Dendritic cell treated with granulocyte-macrophage colony-stimulating factor and Interleukin-4, amounts not matched to agents 40 ng/mL and 50 ng/mL, for 4 days (primary cell): ENCODE measurements around the gene RPH3AL.
A peak's percentile ranks its signal among the peaks of the same experiment; 100 is the strongest.
"Not testable (repeated sequence)": the region's sequence is repeated elsewhere in the genome, so short reads cannot be mapped to it uniquely, and the experiment has no call there.

Experiments
- H3K27ac Mint-ChIP-seq: one replicate; pipeline ENCODE4 v1.8.0; 2022; ENCODE audit warnings: mild to moderate bottlenecking, mixed read lengths
- H3K27me3 Mint-ChIP-seq: one replicate; pipeline ENCODE4 v1.8.0; 2022; ENCODE audit warnings: mild to moderate bottlenecking, mixed read lengths
- H3K36me3 Mint-ChIP-seq: one replicate; pipeline ENCODE4 v1.8.0; 2022; ENCODE audit warnings: low read depth, mixed read lengths
- H3K4me1 Mint-ChIP-seq: one replicate; pipeline ENCODE4 v1.8.0; 2022; ENCODE audit warnings: low read depth, mixed read lengths
- H3K4me3 Mint-ChIP-seq: one replicate; pipeline ENCODE4 v1.8.0; 2022; ENCODE audit warnings: mild to moderate bottlenecking, moderate library complexity, mixed read lengths
- H3K9me3 Mint-ChIP-seq: one replicate; pipeline ENCODE4 v1.8.0; 2022; ENCODE audit warnings: mixed read lengths
- intact Hi-C: fragments of 100-400 bp; cut with micrococcal nuclease; formaldehyde crosslinking; loops from one replicate; pipeline ENCODE4 v1.15.0; 2022

RPH3AL gene

GRCh38 chr17:226108-227077 lies 126.2 kb downstream of the RPH3AL start:
- no peak overlapping the region for H3K4me3 Mint-ChIP-seq
- H3K36me3 Mint-ChIP-seq: no peaks in the 10 kb centered on the region
- H3K9me3 Mint-ChIP-seq: no peaks in the 10 kb centered on the region
- intact Hi-C loops: no loop called here
- peaks cover 9% of the 10 kb centered on the region for H3K27me3 Mint-ChIP-seq
- no peak overlapping the region for H3K27ac Mint-ChIP-seq
- H3K4me1 Mint-ChIP-seq: peaks cover 6% of the 10 kb centered on the region

- intact Hi-C loops: no loop called here
- Mint-ChIP-seq H3K36me3 (no peaks in the 10 kb centered on the region), H3K27me3 (peaks cover 9% of the 10 kb centered on the region), H3K4me3 (no peak overlapping the region), H3K9me3 (no peaks in the 10 kb centered on the region), H3K4me1 (peaks cover under 1% of the 10 kb centered on the region), H3K27ac (no peak overlapping the region)
Measured at GRCh38 chr17:225551-225950, 127.1 kb downstream of the RPH3AL start.

- intact Hi-C loops, H3K27me3 Mint-ChIP-seq, H3K27ac Mint-ChIP-seq, H3K4me1 Mint-ChIP-seq, H3K9me3 Mint-ChIP-seq, H3K4me3 Mint-ChIP-seq, H3K36me3 Mint-ChIP-seq: not testable (repeated sequence)
Measured at GRCh38 chr17:224576-224975, 128.0 kb downstream of the RPH3AL start.

GRCh38 chr17:223723-224471 lies 128.7 kb downstream of the RPH3AL start:
- no peaks in the 10 kb centered on the region for H3K36me3 Mint-ChIP-seq
- no peak overlapping the region for H3K27ac Mint-ChIP-seq
- peaks cover 13% of the 10 kb centered on the region for H3K4me1 Mint-ChIP-seq
- H3K4me3 Mint-ChIP-seq: no peak overlapping the region
- H3K27me3 Mint-ChIP-seq: peaks cover 2% of the 10 kb centered on the region
- H3K9me3 Mint-ChIP-seq: no peaks in the 10 kb centered on the region
- intact Hi-C loops: no loop called here

GRCh38 chr17:222172-222571 lies 130.4 kb downstream of the RPH3AL start:
- H3K4me1 Mint-ChIP-seq: peaks cover 20% of the 10 kb centered on the region
- intact Hi-C loops: no loop called here
- H3K27ac Mint-ChIP-seq: no peak overlapping the region
- peaks cover 1% of the 10 kb centered on the region for H3K27me3 Mint-ChIP-seq
- H3K36me3 Mint-ChIP-seq: no peaks in the 10 kb centered on the region
- H3K4me3 Mint-ChIP-seq: no peak overlapping the region
- no peaks in the 10 kb centered on the region for H3K9me3 Mint-ChIP-seq

GRCh38 chr17:219696-220095 lies 132.9 kb downstream of the RPH3AL start:
- no peaks in the 10 kb centered on the region for H3K36me3 Mint-ChIP-seq
- H3K4me3 Mint-ChIP-seq: no peak overlapping the region

GRCh38 chr17:218432-219110 lies 134.0 kb downstream of the RPH3AL start:
- Mint-ChIP-seq H3K27me3 (no peaks in the 10 kb centered on the region), H3K4me3 (no peak overlapping the region), H3K4me1 (peaks cover 31% of the 10 kb centered on the region), H3K36me3 (no peaks in the 10 kb centered on the region), H3K27ac (peak overlapping the region; percentile 41), H3K9me3 (no peaks in the 10 kb centered on the region)
- intact Hi-C loops: no loop called here

More at GRCh38 chr17:219696-220095, 132.9 kb downstream of the RPH3AL start:
- no peaks in the 10 kb centered on the region for H3K9me3 Mint-ChIP-seq
- peaks cover 1% of the 10 kb centered on the region for H3K27me3 Mint-ChIP-seq
- intact Hi-C loops: no loop called here
- peaks cover 28% of the 10 kb centered on the region for H3K4me1 Mint-ChIP-seq
- peak overlapping the region; percentile 41 for H3K27ac Mint-ChIP-seq

GRCh38 chr17:216625-217024 lies 136.0 kb downstream of the RPH3AL start:
- Mint-ChIP-seq H3K27me3 (peaks cover 1% of the 10 kb centered on the region), H3K4me1 (peaks cover 31% of the 10 kb centered on the region), H3K4me3 (no peak overlapping the region), H3K36me3 (no peaks in the 10 kb centered on the region), H3K9me3 (no peaks in the 10 kb centered on the region), H3K27ac (peak overlapping the region; percentile 72)
- intact Hi-C loops: no loop called here

- H3K36me3 Mint-ChIP-seq, intact Hi-C loops, H3K27me3 Mint-ChIP-seq, H3K9me3 Mint-ChIP-seq: not testable (repeated sequence)
- Mint-ChIP-seq H3K27ac (peak overlapping the region; percentile 72), H3K4me3 (peak overlapping the region; percentile 71), H3K4me1 (peaks cover 31% of the 10 kb centered on the region)
Measured at GRCh38 chr17:215563-216478, 136.8 kb downstream of the RPH3AL start.

- Mint-ChIP-seq H3K9me3 (no peaks in the 10 kb centered on the region), H3K27ac (peak overlapping the region; percentile 72), H3K4me3 (peak overlapping the region; percentile 71), H3K27me3 (peaks cover 4% of the 10 kb centered on the region), H3K36me3 (no peaks in the 10 kb centered on the region), H3K4me1 (peaks cover 27% of the 10 kb centered on the region)
- intact Hi-C loops: no loop called here
Measured at GRCh38 chr17:214881-215331, 137.7 kb downstream of the RPH3AL start.

- Mint-ChIP-seq H3K27ac (no peak overlapping the region), H3K4me1 (peaks cover 13% of the 10 kb centered on the region), H3K4me3 (no peak overlapping the region), H3K27me3 (peaks cover 11% of the 10 kb centered on the region), H3K36me3 (no peaks in the 10 kb centered on the region), H3K9me3 (no peaks in the 10 kb centered on the region)
- intact Hi-C loops: no loop called here
Measured at GRCh38 chr17:213286-214105, 139.1 kb downstream of the RPH3AL start.

- H3K4me1 Mint-ChIP-seq: peaks cover 5% of the 10 kb centered on the region
- peaks cover 37% of the 10 kb centered on the region for H3K27me3 Mint-ChIP-seq
- no peak overlapping the region for H3K27ac Mint-ChIP-seq
- no peak overlapping the region for H3K4me3 Mint-ChIP-seq
- H3K36me3 Mint-ChIP-seq: no peaks in the 10 kb centered on the region
- intact Hi-C loops: no loop called here
- H3K9me3 Mint-ChIP-seq: peaks cover 13% of the 10 kb centered on the region
Measured at GRCh38 chr17:210402-210801, 142.2 kb downstream of the RPH3AL start.
